K562 (cell line): ENCODE data around the gene MAML3.

Experiments used
- ATF6 ChIP-seq: sonication (generic); formaldehyde crosslinking; IDR thresholded peaks from 2 replicates; pipeline ENCODE4 v1.4.0; 2020; ENCODE audit warnings: mild to moderate bottlenecking, missing genetic modification reagents
- CBFB ChIP-seq: sonication (generic); formaldehyde crosslinking; IDR thresholded peaks from 2 replicates; pipeline ENCODE4 v1.4.0; 2020; ENCODE audit warnings: mild to moderate bottlenecking, missing genetic modification reagents
- CTCF ChIP-seq, 3 experiments: IDR thresholded peaks in 2 of 3; conservative IDR thresholded peaks in 1 of 3; 2 replicates each; pipeline ENCODE4 v1.5.1; 2011 to 2012; ENCODE audit warnings: low read length in 3 of 3, mild to moderate bottlenecking in 3 of 3, control low read depth in 2 of 3, improper control_type of control experiment in 1 of 3, inconsistent platforms in 1 of 3, low read depth in 1 of 3, mixed read lengths in 1 of 3, moderate library complexity in 1 of 3; ENCODE audit not compliant: insufficient read depth in 2 of 3
- TCF7L2 ChIP-seq: fragments of 150-350 bp; IDR thresholded peaks from 2 replicates; pipeline ENCODE4 v1.6.1; 2016; ENCODE audit warnings: low read depth, mild to moderate bottlenecking, low read length, moderate library complexity
- ZNF274 ChIP-seq: IDR thresholded peaks from 2 replicates; pipeline ENCODE4 v1.6.1; 2011; ENCODE audit warnings: low read depth, mild to moderate bottlenecking, low read length, moderate library complexity, borderline replicate concordance
- ZNF551 ChIP-seq: fragments of 250-450 bp; sonication (Bioruptor Pico); IDR thresholded peaks from 2 replicates; pipeline ENCODE4 v1.5.0; 2021; ENCODE audit warnings: mild to moderate bottlenecking, moderate library complexity
- ZNF785 ChIP-seq: fragments of 250-450 bp; sonication (Bioruptor Pico); IDR thresholded peaks from 2 replicates; pipeline ENCODE4 v1.4.0; 2020; ENCODE audit warnings: mild to moderate bottlenecking

- no peak for TF ChIP-seq CBFB (CRISPR knock-in tag)
- TF ChIP-seq ZNF785 (CRISPR knock-in tag): no peak
- TF ChIP-seq CTCF (IDR thresholded peaks at IDR 0.05 in 2 of 3, conservative IDR thresholded peaks at IDR 0.05 in 1 of 3; ENCODE audit: insufficient read depth in 2 of 3, low read depth in 1 of 3, low read length in 3 of 3): no peak
- no peak for TF ChIP-seq ZNF274
- TF ChIP-seq TCF7L2: no peak
- no peak for TF ChIP-seq ATF6 (CRISPR knock-in tag)
- TF ChIP-seq ZNF551 (CRISPR knock-in tag): no peak
Observed at GRCh38 chr4:140019619-140020347, 134.2 kb downstream of the MAML3 start.
